Body of pancreas (tissue), 4 donors: ENCODE results near the gene ST6GALNAC1. TPM values are rescaled to one million over a fixed set of nuclear protein-coding genes. Genes with fewer than 3 reads are reported as not detected.
A peak's percentile ranks its signal among the peaks of the same experiment; 100 is the strongest.

Experiments
- ATAC-seq: fragments of 150-250 bp; one replicate; pipeline ENCODE4 v1.9.1; 2016
- DNase-seq, 4 donors: peaks; one replicate each; pipeline ENCODE4 v3.0.0-alpha.2; 2019
- H3K27ac ChIP-seq, 4 donors: fragments of 200-600 bp; sonication (generic); 1 replicate in 3 of 4; 2 replicates in 1 of 4; pipeline versions ENCODE4 v1.5.1 to v1.6.1; 2016 to 2019; ENCODE audit warnings: mild to moderate bottlenecking in 1 of 4, mixed read lengths in 1 of 4, moderate library complexity in 1 of 4
- H3K27me3 ChIP-seq, 2 donors: fragments of 200-600 bp; sonication (generic); one replicate each; pipeline ENCODE4 v1.6.0; 2016; ENCODE audit warnings: mild to moderate bottlenecking in 1 of 2
- H3K36me3 ChIP-seq, 2 donors: fragments of 200-600 bp; sonication (generic); replicated peaks in 1 of 2; 2 replicates each; pipeline ENCODE4 v1.5.1; 2016; ENCODE audit warnings: low read depth in 2 of 2; ENCODE audit not compliant: insufficient read depth in 1 of 2
- H3K4me1 ChIP-seq: fragments of 200-600 bp; sonication (generic); one replicate; pipeline ENCODE4 v1.6.0; 2016
- H3K4me3 ChIP-seq, 2 donors: fragments of 200-600 bp; sonication (generic); 1 replicate in 1 of 2; 2 replicates in 1 of 2; pipeline ENCODE4 v1.5.1; 2016 to 2019
- H3K9me3 ChIP-seq, 3 donors: fragments of 200-600 bp; sonication (generic); 1 replicate in 2 of 3; 2 replicates in 1 of 3; pipeline ENCODE4 v1.5.1; 2016
- CTCF ChIP-seq, 7 experiments: fragments of 450-650 bp in 4 of 7; fragments of 200-600 bp in 3 of 7; sonication (generic) in 3 of 7; IDR thresholded peaks; one replicate each; pipeline ENCODE4 v1.5.1; 2016 to 2019; ENCODE audit warnings: antibody characterized with exemption in 7 of 7
- POLR2A ChIP-seq, 3 donors: fragments of 450-650 bp; IDR thresholded peaks; one replicate each; pipeline ENCODE4 v1.6.1; 2016; ENCODE audit warnings: antibody characterized with exemption in 3 of 3, mild to moderate bottlenecking in 2 of 3
- WGBS, 2 donors: methylation state at CpG; one replicate each; pipeline ENCODE4 v1.1.5; 2017; 5-methylcytosine and 5-hydroxymethylcytosine counted together
- intact Hi-C: fragments of 100-400 bp; cut with DNase I; formaldehyde crosslinking; loops from one replicate; pipeline ENCODE4 v1.15.1; 2023
- total RNA-seq, 2 donors: library from RNA; depleted of rRNA; stranded (reverse); fragments of >200 nt; gene quantifications; one replicate each; pipeline ENCODE4 v1.1.0, GENCODE V29; 2016

The ST6GALNAC1 gene
- total RNA-seq, 2 donors from 2014 or later = 9.3 to 13.5 TPM

GRCh38 chr17:76670718-76671122 lies 27.2 kb upstream of the ST6GALNAC1 start:
- H3K27ac ChIP-seq = peak overlapping the region; percentile 93 to 97 (median 94)
- no peak for DNase-seq
- no peak for TF ChIP-seq CTCF (IDR thresholded peaks at IDR 0.05)
- TF ChIP-seq POLR2A (IDR thresholded peaks at IDR 0.05) = no peak

GRCh38 chr17:76670020-76670717 lies 26.6 kb upstream of the ST6GALNAC1 start:
- WGBS, 2 donors = 63 to 67% methylated on average over 9 of the region's 9 CpGs
- ATAC-seq = peak; percentile 67
- Histone ChIP-seq H3K4me1 (peaks cover 30% of the 10 kb centered on the region), H3K9me3 (no peaks in the 10 kb centered on the region), H3K27me3 (no peaks in the 10 kb centered on the region), H3K4me3 (no peak overlapping the region), H3K27ac (peak overlapping the region; percentile 93 to 97 (median 94)), H3K36me3 (no peaks in the 10 kb centered on the region)
- TF ChIP-seq POLR2A (IDR thresholded peaks at IDR 0.05) (no peak), CTCF (IDR thresholded peaks at IDR 0.05) (no peak)
- peak; percentile 69 to 88 (median 79) for DNase-seq
- intact Hi-C loops = no loop called here

More at GRCh38 chr17:76670718-76671122, 27.2 kb upstream of the ST6GALNAC1 start:
- no peaks in the 10 kb centered on the region for H3K9me3 ChIP-seq
- no peak overlapping the region for H3K4me3 ChIP-seq
- no peaks in the 10 kb centered on the region for H3K36me3 ChIP-seq
- 26 to 31% methylated on average over 9 of the region's 9 CpGs for WGBS, 2 donors
- peaks cover 30% of the 10 kb centered on the region for H3K4me1 ChIP-seq
- no peak for ATAC-seq
- H3K27me3 ChIP-seq = no peaks in the 10 kb centered on the region
- intact Hi-C loops = no loop called here

GRCh38 chr17:76667786-76668453 lies 24.4 kb upstream of the ST6GALNAC1 start:
- Histone ChIP-seq H3K27ac (no peak overlapping the region), H3K27me3 (no peaks in the 10 kb centered on the region), H3K36me3 (no peaks in the 10 kb centered on the region), H3K9me3 (no peaks in the 10 kb centered on the region), H3K4me1 (peaks cover 29% of the 10 kb centered on the region), H3K4me3 (no peak overlapping the region)
- DNase-seq = no peak
- ATAC-seq = no peak
- TF ChIP-seq CTCF (IDR thresholded peaks at IDR 0.05) (no peak), POLR2A (IDR thresholded peaks at IDR 0.05) (no peak)
- intact Hi-C loops = no loop called here
- 73 to 78% methylated on average over 14 of the region's 14 CpGs for WGBS, 2 donors

- H3K36me3 ChIP-seq = no peaks in the 10 kb centered on the region
- no peak for TF ChIP-seq POLR2A (IDR thresholded peaks at IDR 0.05)
- TF ChIP-seq CTCF (IDR thresholded peaks at IDR 0.05) = no peak
- H3K9me3 ChIP-seq = no peaks in the 10 kb centered on the region
- no peak for ATAC-seq
- H3K27ac ChIP-seq = no peak overlapping the region
- peaks cover 24% of the 10 kb centered on the region for H3K4me1 ChIP-seq
- no peak for DNase-seq
- H3K4me3 ChIP-seq = no peak overlapping the region
- intact Hi-C loops = no loop called here
- 54 to 80% methylated on average over 1 to 2 of the region's 2 CpGs for WGBS, 2 donors
- H3K27me3 ChIP-seq = no peaks in the 10 kb centered on the region
These were observed 23.9 kb upstream of the ST6GALNAC1 start for GRCh38 chr17:76667491-76667755.

- TF ChIP-seq POLR2A (IDR thresholded peaks at IDR 0.05) (no peak), CTCF (IDR thresholded peaks at IDR 0.05) (no peak)
- Histone ChIP-seq H3K9me3 (no peaks in the 10 kb centered on the region), H3K4me1 (peaks cover 19% of the 10 kb centered on the region), H3K36me3 (no peaks in the 10 kb centered on the region), H3K4me3 (no peak overlapping the region), H3K27ac (no peak overlapping the region), H3K27me3 (no peaks in the 10 kb centered on the region)
- DNase-seq (no peak), ATAC-seq (no peak)
- 35 to 43% methylated on average over 3 of the region's 3 CpGs for WGBS, 2 donors
- intact Hi-C loops = no loop called here
These were observed 17.1 kb upstream of the ST6GALNAC1 start for GRCh38 chr17:76660656-76661042.
